ENCODE results near the gene OR10H5.
"Not testable (repeated sequence)": the region's sequence is repeated elsewhere in the genome, so short reads cannot be mapped to it uniquely, and the experiment has no call there.

The OR10H5 gene

DNA sequence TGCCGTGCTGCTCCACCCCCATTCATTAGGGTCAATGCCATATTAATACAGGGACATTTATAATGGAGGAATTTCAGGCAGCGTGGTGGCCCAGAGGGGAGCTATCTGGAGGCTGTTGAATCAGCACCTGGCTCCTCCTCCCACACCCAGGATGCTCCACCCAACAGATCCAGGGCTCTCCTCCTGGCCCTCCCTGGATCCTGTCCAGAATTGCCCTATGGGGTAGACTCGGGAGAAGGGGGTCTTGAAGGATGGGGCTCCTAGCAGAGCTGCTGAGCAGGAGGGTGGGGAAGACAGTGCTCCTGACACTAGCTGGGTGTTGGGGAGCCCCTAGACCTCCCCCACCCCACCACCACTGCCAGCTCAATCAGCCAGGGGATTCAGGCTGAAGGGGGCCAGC, 5.2 kb upstream of the OR10H5 start:
- Histone ChIP-seq H3K9ac (ENCODE audit: low read depth, low read length) (no peak overlapping the region), H3K36me3 (ENCODE audit: insufficient read depth, low read length) (no peaks in the 10 kb centered on the region), H3K27ac (ENCODE audit: low read length) (no peak overlapping the region), H2AFZ (ENCODE audit: low read depth, low read length) (no peak overlapping the region), H3K4me2 (ENCODE audit: insufficient read depth, low read length) (no peak overlapping the region), H3K27me3 (ENCODE audit: insufficient read depth, low read length, poor library complexity) (no peaks in the 10 kb centered on the region), H3K4me1 (ENCODE audit: insufficient read depth, low read length) (no peaks in the 10 kb centered on the region), H3K9me3 (ENCODE audit: insufficient read depth, low read length, severe bottlenecking) (no peaks in the 10 kb centered on the region), H3K79me2 (ENCODE audit: insufficient read depth, low read length) (no peaks in the 10 kb centered on the region), H3K4me3 (ENCODE audit: low read depth in 1 of 2, low read length in 2 of 2) (no peak overlapping the region), H4K20me1 (ENCODE audit: insufficient read depth, low read length) (peaks cover 5% of the 10 kb centered on the region; the same call in 1 of the 2 replicates)
- DNase-seq: no peak
- no peak for TF ChIP-seq EZH2 (IDR thresholded peaks at IDR 0.05; ENCODE audit: borderline replicate concordance, low read depth, low read length, severe bottlenecking)
- TF ChIP-seq, protein P1, sequence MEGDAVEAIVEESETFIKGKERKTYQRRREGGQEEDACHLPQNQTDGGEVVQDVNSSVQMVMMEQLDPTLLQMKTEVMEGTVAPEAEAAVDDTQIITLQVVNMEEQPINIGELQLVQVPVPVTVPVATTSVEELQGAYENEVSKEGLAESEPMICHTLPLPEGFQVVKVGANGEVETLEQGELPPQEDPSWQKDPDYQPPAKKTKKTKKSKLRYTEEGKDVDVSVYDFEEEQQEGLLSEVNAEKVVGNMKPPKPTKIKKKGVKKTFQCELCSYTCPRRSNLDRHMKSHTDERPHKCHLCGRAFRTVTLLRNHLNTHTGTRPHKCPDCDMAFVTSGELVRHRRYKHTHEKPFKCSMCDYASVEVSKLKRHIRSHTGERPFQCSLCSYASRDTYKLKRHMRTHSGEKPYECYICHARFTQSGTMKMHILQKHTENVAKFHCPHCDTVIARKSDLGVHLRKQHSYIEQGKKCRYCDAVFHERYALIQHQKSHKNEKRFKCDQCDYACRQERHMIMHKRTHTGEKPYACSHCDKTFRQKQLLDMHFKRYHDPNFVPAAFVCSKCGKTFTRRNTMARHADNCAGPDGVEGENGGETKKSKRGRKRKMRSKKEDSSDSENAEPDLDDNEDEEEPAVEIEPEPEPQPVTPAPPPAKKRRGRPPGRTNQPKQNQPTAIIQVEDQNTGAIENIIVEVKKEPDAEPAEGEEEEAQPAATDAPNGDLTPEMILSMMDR (IDR thresholded peaks at IDR 0.05; ENCODE audit: borderline replicate concordance, extremely low read depth, low read length, poor library complexity, severe bottlenecking): no peak
- no peak for ATAC-seq (ENCODE audit: insufficient read depth, low read depth)

DNA sequence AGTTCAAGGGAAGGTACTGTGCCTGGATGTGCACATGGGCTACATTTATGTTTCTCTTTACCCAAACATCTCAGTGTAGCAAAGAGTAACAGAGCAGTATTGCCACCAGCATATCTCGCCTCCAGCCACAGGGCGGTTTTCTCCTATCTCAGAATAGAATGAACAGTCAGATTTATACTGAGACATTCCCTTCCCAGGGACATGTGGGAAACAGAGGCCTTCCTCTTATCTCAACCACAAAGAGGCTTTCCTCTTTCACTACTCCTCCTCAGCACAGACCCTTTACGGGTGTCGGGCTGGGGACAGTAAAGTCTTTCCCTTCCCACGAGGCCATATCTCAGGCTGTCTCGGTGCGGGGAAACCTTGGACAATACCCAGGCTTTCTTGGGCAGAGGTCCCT, 4.6 kb upstream of the OR10H5 start:
- H3K27ac ChIP-seq (ENCODE audit: low read length); H3K4me2 ChIP-seq (ENCODE audit: insufficient read depth, low read length); H3K4me3 ChIP-seq (ENCODE audit: low read depth in 1 of 2, low read length in 2 of 2); DNase-seq; H3K36me3 ChIP-seq (ENCODE audit: insufficient read depth, low read length); H3K79me2 ChIP-seq (ENCODE audit: insufficient read depth, low read length); H3K9ac ChIP-seq (ENCODE audit: low read depth, low read length); H3K27me3 ChIP-seq (ENCODE audit: insufficient read depth, low read length, poor library complexity); H2AFZ ChIP-seq (ENCODE audit: low read depth, low read length); ATAC-seq (ENCODE audit: insufficient read depth, low read depth); H4K20me1 ChIP-seq (ENCODE audit: insufficient read depth, low read length); H3K9me3 ChIP-seq (ENCODE audit: insufficient read depth, low read length, severe bottlenecking); H3K4me1 ChIP-seq (ENCODE audit: insufficient read depth, low read length): not testable (repeated sequence)

DNA sequence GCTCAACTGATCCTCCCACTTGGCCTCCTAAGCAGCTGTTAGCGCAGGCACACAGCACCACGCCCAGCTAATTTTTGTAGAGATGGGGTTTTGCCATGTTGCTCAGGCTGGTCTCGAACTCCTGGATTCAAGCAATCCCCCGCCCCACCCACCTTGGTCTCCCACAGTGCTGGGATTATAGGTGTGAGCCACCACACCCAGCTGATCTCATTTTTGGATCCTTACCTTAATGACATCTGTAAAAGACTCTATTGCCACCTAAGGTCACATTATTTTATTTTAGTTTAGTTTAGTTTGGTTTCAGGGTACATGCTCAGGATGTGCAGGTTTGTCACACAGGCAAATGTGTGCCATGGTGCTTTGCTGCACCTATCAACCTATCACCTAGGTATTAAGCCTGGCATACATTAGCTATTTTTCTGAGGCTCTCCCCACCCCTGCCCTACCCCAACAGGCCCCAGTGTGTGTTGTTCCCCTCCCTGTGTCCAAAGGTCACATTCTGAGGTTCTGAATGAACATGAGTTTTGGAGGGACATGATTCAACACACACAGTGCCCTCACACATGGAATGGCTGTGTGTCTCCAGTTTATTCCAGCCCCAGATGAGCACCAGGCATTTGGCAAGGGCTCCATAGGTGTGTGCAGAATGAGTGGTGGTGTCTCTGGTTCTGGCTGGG, 1.3 kb downstream of the OR10H5 start:
- DNase-seq: no peak
- ATAC-seq (ENCODE audit: insufficient read depth, low read depth): no peak
- no peak overlapping the region for H3K4me2 ChIP-seq (ENCODE audit: insufficient read depth, low read length)
- no peak overlapping the region for H3K9ac ChIP-seq (ENCODE audit: low read depth, low read length)
- H3K27ac ChIP-seq (ENCODE audit: low read length): no peak overlapping the region
- no peaks in the 10 kb centered on the region for H3K4me1 ChIP-seq (ENCODE audit: insufficient read depth, low read length)
- H2AFZ ChIP-seq (ENCODE audit: low read depth, low read length): no peak overlapping the region
- H3K27me3 ChIP-seq (ENCODE audit: insufficient read depth, low read length, poor library complexity): no peaks in the 10 kb centered on the region
- H3K4me3 ChIP-seq (ENCODE audit: low read depth in 1 of 2, low read length in 2 of 2): no peak overlapping the region
- H3K79me2 ChIP-seq (ENCODE audit: insufficient read depth, low read length): no peaks in the 10 kb centered on the region
- no peak for TF ChIP-seq EZH2 (IDR thresholded peaks at IDR 0.05; ENCODE audit: borderline replicate concordance, low read depth, low read length, severe bottlenecking)
- TF ChIP-seq, protein P1 (IDR thresholded peaks at IDR 0.05; ENCODE audit: borderline replicate concordance, extremely low read depth, low read length, poor library complexity, severe bottlenecking): no peak
- no peaks in the 10 kb centered on the region for H3K36me3 ChIP-seq (ENCODE audit: insufficient read depth, low read length)
- no peaks in the 10 kb centered on the region for H3K9me3 ChIP-seq (ENCODE audit: insufficient read depth, low read length, severe bottlenecking)
- H4K20me1 ChIP-seq (ENCODE audit: insufficient read depth, low read length): no peaks in the 10 kb centered on the region

DNA sequence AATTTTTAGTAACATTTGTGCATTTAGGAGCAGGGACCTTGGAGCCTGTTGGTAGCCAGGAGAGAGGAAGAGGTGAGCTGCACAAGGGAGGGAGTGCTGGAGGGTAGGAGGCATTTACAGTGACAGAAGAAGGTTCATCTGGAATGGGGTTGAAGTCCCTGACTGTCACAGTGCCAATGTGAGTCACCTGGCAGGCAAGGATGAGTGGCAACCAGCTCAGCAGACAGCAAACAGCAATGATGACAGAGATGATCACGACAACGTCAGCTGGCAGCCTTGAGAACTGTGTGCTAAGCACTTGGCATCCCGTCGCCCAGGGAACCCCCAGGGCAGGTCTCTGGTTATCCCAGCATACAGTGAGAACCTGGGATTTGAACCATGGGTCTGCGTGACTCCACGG, 2.6 kb downstream of the OR10H5 start:
- Histone ChIP-seq H3K4me2 (ENCODE audit: insufficient read depth, low read length) (no peak overlapping the region), H3K4me3 (ENCODE audit: low read depth in 1 of 2, low read length in 2 of 2) (no peak overlapping the region), H3K9me3 (ENCODE audit: insufficient read depth, low read length, severe bottlenecking) (no peaks in the 10 kb centered on the region), H3K9ac (ENCODE audit: low read depth, low read length) (no peak overlapping the region), H4K20me1 (ENCODE audit: insufficient read depth, low read length) (no peaks in the 10 kb centered on the region), H3K27ac (ENCODE audit: low read length) (no peak overlapping the region), H3K36me3 (ENCODE audit: insufficient read depth, low read length) (no peaks in the 10 kb centered on the region), H3K27me3 (ENCODE audit: insufficient read depth, low read length, poor library complexity) (no peaks in the 10 kb centered on the region), H2AFZ (ENCODE audit: low read depth, low read length) (no peak overlapping the region), H3K79me2 (ENCODE audit: insufficient read depth, low read length) (no peaks in the 10 kb centered on the region), H3K4me1 (ENCODE audit: insufficient read depth, low read length) (no peaks in the 10 kb centered on the region)
- ATAC-seq (ENCODE audit: insufficient read depth, low read depth) (no peak), DNase-seq (no peak)
- no peak for TF ChIP-seq EZH2 (IDR thresholded peaks at IDR 0.05; ENCODE audit: borderline replicate concordance, low read depth, low read length, severe bottlenecking)
- TF ChIP-seq, protein P1 (IDR thresholded peaks at IDR 0.05; ENCODE audit: borderline replicate concordance, extremely low read depth, low read length, poor library complexity, severe bottlenecking): no peak

DNA sequence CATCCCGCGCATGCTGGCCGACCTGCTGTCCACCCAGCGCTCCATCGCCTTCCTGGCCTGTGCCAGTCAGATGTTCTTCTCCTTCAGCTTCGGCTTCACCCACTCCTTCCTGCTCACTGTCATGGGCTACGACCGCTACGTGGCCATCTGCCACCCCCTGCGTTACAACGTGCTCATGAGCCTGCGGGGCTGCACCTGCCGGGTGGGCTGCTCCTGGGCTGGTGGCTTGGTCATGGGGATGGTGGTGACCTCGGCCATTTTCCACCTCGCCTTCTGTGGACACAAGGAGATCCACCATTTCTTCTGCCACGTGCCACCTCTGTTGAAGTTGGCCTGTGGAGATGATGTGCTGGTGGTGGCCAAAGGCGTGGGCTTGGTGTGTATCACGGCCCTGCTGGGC, 6.8 kb downstream of the OR10H5 start:
- not testable (repeated sequence) for DNase-seq; H3K27ac ChIP-seq (ENCODE audit: low read length); ATAC-seq (ENCODE audit: insufficient read depth, low read depth); H3K9me3 ChIP-seq (ENCODE audit: insufficient read depth, low read length, severe bottlenecking); H3K4me3 ChIP-seq (ENCODE audit: low read depth in 1 of 2, low read length in 2 of 2); H3K79me2 ChIP-seq (ENCODE audit: insufficient read depth, low read length); H3K36me3 ChIP-seq (ENCODE audit: insufficient read depth, low read length); H3K9ac ChIP-seq (ENCODE audit: low read depth, low read length); H3K4me2 ChIP-seq (ENCODE audit: insufficient read depth, low read length); H3K27me3 ChIP-seq (ENCODE audit: insufficient read depth, low read length, poor library complexity); H3K4me1 ChIP-seq (ENCODE audit: insufficient read depth, low read length); H4K20me1 ChIP-seq (ENCODE audit: insufficient read depth, low read length); H2AFZ ChIP-seq (ENCODE audit: low read depth, low read length)

All from DND-41 (cell line).